Measurements from ENCODE around the gene DBNDD1.
"Not testable (repeated sequence)": the region's sequence is repeated elsewhere in the genome, so short reads cannot be mapped to it uniquely, and the experiment has no call there.

Gene DBNDD1

GRCh38 chr16:90010676-90011507 is 8.4 kb downstream of the DBNDD1 start:
- DNase-seq, result no peak

GRCh38 chr16:90009172-90009899 is 9.9 kb downstream of the DBNDD1 start:
- DNase-seq, result no peak

GRCh38 chr16:90008708-90009145 is 10.5 kb downstream of the DBNDD1 start:
- DNase-seq, result no peak

- not testable (repeated sequence) for DNase-seq
These were observed 11.5 kb downstream of the DBNDD1 start for GRCh38 chr16:90007635-90008234.

- DNase-seq, result no peak
These were observed 12.2 kb downstream of the DBNDD1 start for GRCh38 chr16:90007015-90007414.

- no peak for DNase-seq
These were observed 13.1 kb downstream of the DBNDD1 start for GRCh38 chr16:90005956-90006663.

GRCh38 chr16:90004577-90004976 is 14.7 kb downstream of the DBNDD1 start:
- no peak for DNase-seq

- DNase-seq, result no peak
These were observed 16.5 kb downstream of the DBNDD1 start for GRCh38 chr16:90002759-90003158.

- no peak for DNase-seq
These were observed 17.3 kb downstream of the DBNDD1 start for GRCh38 chr16:90001761-90002503.

- no peak for DNase-seq
These were observed 18.4 kb downstream of the DBNDD1 start for GRCh38 chr16:90000733-90001427.

GRCh38 chr16:89999831-90000574 is 19.3 kb downstream of the DBNDD1 start:
- no peak for DNase-seq

- DNase-seq, result no peak
These were observed 23.1 kb downstream of the DBNDD1 start for GRCh38 chr16:89996178-89996489.

- not testable (repeated sequence) for DNase-seq
These were observed 23.6 kb downstream of the DBNDD1 start for GRCh38 chr16:89995475-89996177.

- not testable (repeated sequence) for DNase-seq
These were observed 24.4 kb downstream of the DBNDD1 start for GRCh38 chr16:89994721-89995474.

GRCh38 chr16:89994389-89994720 is 24.9 kb downstream of the DBNDD1 start:
- no peak for DNase-seq

GRCh38 chr16:89993971-89994370 is 25.3 kb downstream of the DBNDD1 start:
- DNase-seq, result no peak

GRCh38 chr16:89993377-89993776 is 25.9 kb downstream of the DBNDD1 start:
- no peak for DNase-seq

GRCh38 chr16:89990799-89991198 is 28.5 kb downstream of the DBNDD1 start:
- DNase-seq, result no peak

GRCh38 chr16:89988951-89989350 is 30.3 kb downstream of the DBNDD1 start:
- DNase-seq, result no peak

- no peak for DNase-seq
These were observed 32.1 kb downstream of the DBNDD1 start for GRCh38 chr16:89987169-89987568.

Data from SHP77 treated with DMSO at 0.1 percent for 48 hours (cell line).